ENCODE data around the gene STYX. TPM values are rescaled to one million over a fixed set of nuclear protein-coding genes. Genes with fewer than 3 reads are reported as not detected.

The STYX gene
- total and polyA plus RNA-seq, 2 of the 8 experiments (the other 6 are each of a cell fraction or from before 2014, with no cell fraction given) = 8.3 to 29.0 TPM

DNA sequence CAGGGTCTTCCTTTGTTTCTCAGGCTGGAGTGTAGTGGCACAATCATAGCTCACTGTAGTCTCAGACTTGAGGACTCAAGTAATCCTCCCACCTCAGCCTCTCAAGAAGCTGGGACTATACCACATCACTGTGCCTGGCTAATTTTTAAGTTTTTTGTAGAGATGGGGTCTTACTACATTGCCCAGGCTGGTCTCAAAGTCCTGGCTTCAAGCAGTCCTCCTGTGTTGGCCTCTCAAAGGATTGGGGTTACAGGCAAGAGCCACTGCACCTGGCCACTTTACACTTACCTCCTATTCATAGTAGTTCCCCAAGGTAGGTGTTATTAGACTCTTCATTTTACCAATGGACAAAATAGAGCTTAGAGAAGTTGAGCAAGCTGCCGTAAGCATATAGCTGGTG is 29.2 kb downstream of the STYX start:
- Histone ChIP-seq H3K4me1 (replicated peaks in 1 of 4; ENCODE audit: control insufficient read depth in 3 of 4, insufficient read depth in 4 of 4, low read length in 3 of 4) (no peaks in the 10 kb centered on the region), H3K9ac (replicated peaks in 1 of 4; ENCODE audit: extremely low read depth in 1 of 4, low read depth in 3 of 4, low read length in 3 of 4) (no peak overlapping the region), H3K18ac (ENCODE audit: extremely low read depth, low read length) (no peak overlapping the region), H3K36me3 (ENCODE audit: control insufficient read depth in 2 of 4, insufficient read depth in 4 of 4, low read length in 3 of 4) (peaks cover 0 to 46% (median 9%) of the 10 kb centered on the region in 4 experiments; a peak in 6 of 8 replicates), H2BK15ac (ENCODE audit: low read length) (no peak overlapping the region), H2AK5ac (ENCODE audit: low read depth, low read length) (no peak overlapping the region), H3K23ac (ENCODE audit: insufficient read length) (no peak overlapping the region), H3K4ac (replicated peaks; ENCODE audit: insufficient read length, low read depth, low read length) (no peak overlapping the region), H4K91ac (replicated peaks; ENCODE audit: insufficient read length, low read length) (no peak overlapping the region), H2BK5ac (ENCODE audit: low read depth, low read length) (no peak overlapping the region), H2BK12ac (ENCODE audit: low read depth, low read length) (no peak overlapping the region), H2AFZ (ENCODE audit: low read length) (no peak overlapping the region), H3K27me3 (replicated peaks in 1 of 4; ENCODE audit: control insufficient read depth in 3 of 4, extremely low read depth in 1 of 4, insufficient read depth in 3 of 4, low read length in 3 of 4) (no peaks in the 10 kb centered on the region), H3K27ac (ENCODE audit: low read depth, low read length) (no peak overlapping the region), H3K79me2 (ENCODE audit: control insufficient read depth in 1 of 2, insufficient read depth in 2 of 2, low read length in 2 of 2) (no peaks in the 10 kb centered on the region), H4K8ac (ENCODE audit: extremely low read depth, insufficient read depth, low read length) (no peak overlapping the region), H4K20me1 (replicated peaks in 1 of 2; ENCODE audit: control insufficient read depth in 1 of 2, insufficient read depth in 2 of 2, low read length in 2 of 2) (no peaks in the 10 kb centered on the region), H3K4me3 (ENCODE audit: extremely low read depth in 1 of 4, insufficient read depth in 2 of 4, low read depth in 3 of 4, low read length in 4 of 4) (no peak overlapping the region), H2BK120ac (replicated peaks; ENCODE audit: low read depth, low read length) (no peak overlapping the region), H4K5ac (ENCODE audit: insufficient read length, low read depth, low read length) (no peak overlapping the region), H2BK20ac (ENCODE audit: low read length) (no peak overlapping the region), H3K23me2 (ENCODE audit: low read depth, low read length) (no peaks in the 10 kb centered on the region), H3K9me3 (ENCODE audit: insufficient read depth in 2 of 2, low read depth in 1 of 2, low read length in 1 of 2) (no peaks in the 10 kb centered on the region), H3K14ac (ENCODE audit: insufficient read length) (no peak overlapping the region), H3K4me2 (ENCODE audit: insufficient read depth in 1 of 2, low read depth in 2 of 2, low read length in 2 of 2) (no peak overlapping the region), H3K79me1 (ENCODE audit: low read depth, low read length) (no peaks in the 10 kb centered on the region), H3K56ac (replicated peaks; ENCODE audit: insufficient read length, low read depth, low read length) (no peak overlapping the region)
- ChIA-PET CTCF (ENCODE audit: partially characterized antibody) (interaction anchor here (0.7 to 2.4 kb wide), 3 partner anchors 14 to 24 kb away, joined by 3 to 5 read pairs (median 5); no protein-coding TSS in a partner anchor), POLR2A (ENCODE audit: partially characterized antibody) (interaction anchor here (0.8 kb wide), 1 partner anchor 9 kb away, joined by 3 read pairs; no protein-coding TSS in a partner anchor)
- DNase-seq (ENCODE audit: low read depth in 1 of 2, low spot score in 2 of 2) (no peak), FAIRE-seq (no peak)
- TF ChIP-seq, protein P1, sequence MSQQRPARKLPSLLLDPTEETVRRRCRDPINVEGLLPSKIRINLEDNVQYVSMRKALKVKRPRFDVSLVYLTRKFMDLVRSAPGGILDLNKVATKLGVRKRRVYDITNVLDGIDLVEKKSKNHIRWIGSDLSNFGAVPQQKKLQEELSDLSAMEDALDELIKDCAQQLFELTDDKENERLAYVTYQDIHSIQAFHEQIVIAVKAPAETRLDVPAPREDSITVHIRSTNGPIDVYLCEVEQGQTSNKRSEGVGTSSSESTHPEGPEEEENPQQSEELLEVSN (IDR thresholded peaks at IDR 0.05) = no peak
- no peak for TF ChIP-seq CTBP2 (IDR thresholded peaks at IDR 0.05; ENCODE audit: borderline replicate concordance, insufficient read depth, insufficient read length, low read length)
- no peak for TF ChIP-seq KDM5A (IDR thresholded peaks at IDR 0.05; ENCODE audit: low read length)
- no peak for TF ChIP-seq POLR2A (IDR thresholded peaks at IDR 0.05; ENCODE audit: control extremely low read depth in 1 of 2, low read depth in 2 of 2, low read length in 2 of 2)
- TF ChIP-seq MAFK (IDR thresholded peaks at IDR 0.05; ENCODE audit: low read depth, low read length) = no peak
- no peak for TF ChIP-seq BACH1 (IDR thresholded peaks at IDR 0.05; ENCODE audit: low read length)
- TF ChIP-seq, protein P2, sequence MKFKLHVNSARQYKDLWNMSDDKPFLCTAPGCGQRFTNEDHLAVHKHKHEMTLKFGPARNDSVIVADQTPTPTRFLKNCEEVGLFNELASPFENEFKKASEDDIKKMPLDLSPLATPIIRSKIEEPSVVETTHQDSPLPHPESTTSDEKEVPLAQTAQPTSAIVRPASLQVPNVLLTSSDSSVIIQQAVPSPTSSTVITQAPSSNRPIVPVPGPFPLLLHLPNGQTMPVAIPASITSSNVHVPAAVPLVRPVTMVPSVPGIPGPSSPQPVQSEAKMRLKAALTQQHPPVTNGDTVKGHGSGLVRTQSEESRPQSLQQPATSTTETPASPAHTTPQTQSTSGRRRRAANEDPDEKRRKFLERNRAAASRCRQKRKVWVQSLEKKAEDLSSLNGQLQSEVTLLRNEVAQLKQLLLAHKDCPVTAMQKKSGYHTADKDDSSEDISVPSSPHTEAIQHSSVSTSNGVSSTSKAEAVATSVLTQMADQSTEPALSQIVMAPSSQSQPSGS (IDR thresholded peaks at IDR 0.05; ENCODE audit: low read length) = no peak
- no peak for TF ChIP-seq TCF12 (IDR thresholded peaks at IDR 0.05; ENCODE audit: low read depth, low read length)
- no peak for TF ChIP-seq SP2 (IDR thresholded peaks at IDR 0.05; ENCODE audit: low read length)
- TF ChIP-seq SUZ12 (IDR thresholded peaks at IDR 0.05; ENCODE audit: low read length) = no peak
- 100% methylated on average over 1 of the region's 1 CpG; no CpG with 5 or more reads in 1 of the 2 experiments for WGBS, 2 experiments (ENCODE audit: extremely low coverage in 1 of 2, insufficient coverage in 1 of 2, insufficient read length in 1 of 2, insufficient replicate concordance in 2 of 2, low coverage in 1 of 2, low lambda C conversion rate in 2 of 2, missing lambda C conversion rate in 1 of 2)

Data from H1 (cell line).